Fibroblast of villous mesenchyme (primary cell): ENCODE measurements around the gene SNPH. TPM values are rescaled to one million over a fixed set of nuclear protein-coding genes. Genes with fewer than 3 reads are reported as not detected.

ENCODE experiments used
- DNase-seq: peaks from one replicate; pipeline ENCODE4 v3.0.0-alpha.2; 2010; ENCODE audit warnings: low read depth
- H3K4me3 ChIP-seq: 2 replicates; pipeline ENCODE4 v1.5.1; 2011; ENCODE audit warnings: low read depth, mild to moderate bottlenecking, low read length
- total RNA-seq: library from RNA; depleted of rRNA; stranded (reverse); fragments of >200 nt; gene quantifications from 2 replicates; pipeline ENCODE4 v1.2.3, GENCODE V29; 2012
- TF ChIP-seq, protein P1 (sequence below): IDR thresholded peaks from 2 replicates; pipeline ENCODE4 v1.5.1; 2012; ENCODE audit warnings: low read depth, mild to moderate bottlenecking, low read length; ENCODE audit not compliant: insufficient read depth

The SNPH gene
- total RNA-seq, 1 donor: 10.8 TPM

DNA sequence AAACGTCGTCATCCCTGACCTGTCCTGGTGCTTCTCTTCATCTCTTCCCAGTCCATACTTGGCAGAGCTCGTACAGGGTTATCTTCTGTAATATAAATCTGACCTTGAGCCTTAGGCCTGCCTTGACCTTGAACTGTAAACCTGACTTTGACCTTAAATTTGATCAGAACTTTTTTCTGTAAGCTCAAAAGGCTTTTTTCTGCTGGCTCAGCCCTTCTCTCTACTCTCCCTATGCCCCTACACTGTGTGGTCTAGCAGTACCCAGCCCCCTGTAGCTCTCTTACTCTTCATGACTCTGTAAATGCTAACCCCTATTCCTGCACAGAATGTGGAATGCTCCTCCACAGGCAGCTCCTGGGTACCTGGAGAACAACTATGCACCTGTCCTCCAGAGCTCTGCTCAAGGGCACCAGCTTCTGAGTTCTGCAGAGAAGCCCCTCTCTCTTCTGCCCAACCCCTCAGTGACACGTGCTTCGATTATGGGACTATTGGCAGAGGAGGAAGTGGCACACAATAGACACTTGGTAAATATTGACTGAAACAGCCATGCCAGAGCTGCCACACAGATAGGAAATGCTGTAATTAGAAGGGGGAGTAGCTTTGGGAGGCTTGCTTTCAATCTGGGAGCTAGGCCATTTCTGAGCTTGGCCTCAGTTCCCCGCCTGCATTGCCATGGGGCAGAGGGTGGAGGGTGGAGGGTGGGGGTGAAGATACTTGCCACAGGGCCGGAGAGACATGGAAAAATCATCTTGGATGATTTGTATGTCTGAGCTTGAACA, 15.4 kb downstream of the SNPH start:
- no peak overlapping the region for H3K4me3 ChIP-seq
- DNase-seq: no peak
- TF ChIP-seq, protein P1, sequence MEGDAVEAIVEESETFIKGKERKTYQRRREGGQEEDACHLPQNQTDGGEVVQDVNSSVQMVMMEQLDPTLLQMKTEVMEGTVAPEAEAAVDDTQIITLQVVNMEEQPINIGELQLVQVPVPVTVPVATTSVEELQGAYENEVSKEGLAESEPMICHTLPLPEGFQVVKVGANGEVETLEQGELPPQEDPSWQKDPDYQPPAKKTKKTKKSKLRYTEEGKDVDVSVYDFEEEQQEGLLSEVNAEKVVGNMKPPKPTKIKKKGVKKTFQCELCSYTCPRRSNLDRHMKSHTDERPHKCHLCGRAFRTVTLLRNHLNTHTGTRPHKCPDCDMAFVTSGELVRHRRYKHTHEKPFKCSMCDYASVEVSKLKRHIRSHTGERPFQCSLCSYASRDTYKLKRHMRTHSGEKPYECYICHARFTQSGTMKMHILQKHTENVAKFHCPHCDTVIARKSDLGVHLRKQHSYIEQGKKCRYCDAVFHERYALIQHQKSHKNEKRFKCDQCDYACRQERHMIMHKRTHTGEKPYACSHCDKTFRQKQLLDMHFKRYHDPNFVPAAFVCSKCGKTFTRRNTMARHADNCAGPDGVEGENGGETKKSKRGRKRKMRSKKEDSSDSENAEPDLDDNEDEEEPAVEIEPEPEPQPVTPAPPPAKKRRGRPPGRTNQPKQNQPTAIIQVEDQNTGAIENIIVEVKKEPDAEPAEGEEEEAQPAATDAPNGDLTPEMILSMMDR: no peak

DNA sequence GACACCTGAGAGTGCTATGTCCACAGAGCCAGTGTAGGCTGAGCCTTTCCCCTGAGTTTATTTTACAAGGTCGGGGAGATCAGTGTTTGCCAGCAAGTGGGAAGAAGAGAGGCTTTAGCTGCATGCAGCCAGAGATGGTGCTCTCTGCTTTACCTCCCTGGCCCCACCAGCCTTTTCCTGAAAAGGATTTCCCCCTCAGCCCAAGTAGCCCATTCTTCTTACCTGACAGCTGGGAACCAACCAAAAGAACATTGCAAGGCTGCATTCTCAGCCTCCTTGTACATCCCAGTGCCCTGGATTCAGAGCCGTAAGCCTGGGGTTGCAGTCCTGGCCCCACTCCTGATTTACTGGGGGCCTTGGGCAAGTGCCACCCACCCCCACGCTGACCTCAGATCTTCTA, 16.9 kb downstream of the SNPH start:
- no peak for DNase-seq

DNA sequence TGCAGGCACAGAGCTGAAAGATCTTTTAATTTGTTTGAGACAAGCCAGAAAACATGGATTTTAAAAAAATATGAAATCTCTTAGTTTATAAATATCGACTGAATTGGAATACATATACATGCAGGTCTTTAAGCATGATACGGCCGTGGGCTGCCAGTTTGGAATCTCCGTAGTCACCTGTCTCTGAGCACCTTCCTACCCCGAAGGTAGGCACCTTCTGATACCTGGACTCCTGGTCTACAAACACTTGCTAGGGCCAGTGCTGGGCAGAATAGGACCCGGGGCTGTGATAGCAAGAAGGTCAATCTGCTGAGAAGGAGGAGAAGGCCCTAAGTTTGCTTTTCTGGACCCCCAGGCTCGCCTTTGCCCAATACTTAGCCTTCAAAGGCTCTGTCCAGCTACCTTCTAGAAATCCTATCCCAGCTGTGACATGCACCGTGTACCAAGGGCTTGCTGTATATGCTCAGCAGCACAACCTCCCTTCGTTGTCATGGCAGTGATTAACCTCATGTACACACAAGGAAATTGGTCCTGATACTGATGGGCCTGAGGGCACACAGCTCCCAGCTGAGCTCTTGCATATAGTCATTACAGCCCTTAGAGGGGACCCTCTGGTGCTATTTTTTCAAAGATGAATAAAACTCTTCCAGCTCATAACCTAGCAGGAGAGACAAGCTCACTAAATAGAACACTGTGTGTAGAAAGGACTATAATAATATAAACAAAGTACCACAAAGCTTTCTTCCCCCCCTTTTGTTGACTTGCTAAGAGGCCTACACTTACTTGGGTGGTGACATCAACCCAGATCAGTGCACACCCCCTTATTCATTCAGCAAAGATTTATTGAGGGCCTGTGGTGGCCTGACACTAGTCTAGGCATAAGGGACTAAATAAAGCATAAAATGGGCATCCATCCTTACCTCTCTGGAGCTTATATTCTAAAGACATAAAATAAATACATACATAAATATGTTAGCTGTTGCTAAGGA, 17.7 kb downstream of the SNPH start:
- TF ChIP-seq, protein P1: no peak
- H3K4me3 ChIP-seq: no peak overlapping the region
- DNase-seq: no peak

More for the DNA sequence above, 16.9 kb downstream of the SNPH start:
- TF ChIP-seq, protein P1: no peak
- H3K4me3 ChIP-seq: no peak overlapping the region

DNA sequence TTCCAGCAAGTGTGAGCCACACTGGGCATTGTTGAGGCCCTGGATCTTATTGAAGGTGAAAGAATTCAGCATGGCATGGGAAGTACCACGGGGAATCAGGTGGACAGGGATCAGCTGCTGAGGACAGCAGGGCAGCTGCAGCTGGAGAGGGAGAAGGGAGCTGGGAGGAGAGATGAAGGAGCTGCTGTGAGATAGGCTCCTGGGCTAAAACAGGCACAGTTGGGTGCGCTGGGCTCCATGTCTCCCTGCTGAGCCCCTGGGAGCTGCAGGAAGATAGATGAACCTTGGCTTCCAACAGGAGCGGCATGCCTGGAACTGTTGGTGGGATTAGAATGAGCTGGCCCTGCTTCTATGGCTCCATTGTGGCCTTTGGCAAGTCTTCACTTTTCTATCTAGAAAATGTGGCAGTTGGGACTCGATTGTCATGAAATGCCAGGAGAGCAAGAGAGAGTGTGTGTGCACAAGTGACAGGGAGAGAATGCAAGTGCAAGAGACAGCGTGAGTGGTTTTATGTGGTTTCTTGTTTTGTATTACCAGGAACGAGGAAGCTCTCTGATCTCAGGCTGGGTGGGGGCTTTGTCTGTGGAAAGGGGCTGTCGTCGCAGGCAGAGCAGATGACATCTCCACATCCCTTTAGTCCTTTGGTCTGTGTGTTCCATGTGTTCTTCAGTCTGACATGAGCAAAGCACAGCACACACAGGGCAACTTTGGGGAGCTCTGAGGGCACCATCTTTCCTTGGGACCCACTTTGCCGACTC, 20.4 kb downstream of the SNPH start:
- TF ChIP-seq, protein P1: no peak
- DNase-seq: no peak
- H3K4me3 ChIP-seq: no peak overlapping the region

DNA sequence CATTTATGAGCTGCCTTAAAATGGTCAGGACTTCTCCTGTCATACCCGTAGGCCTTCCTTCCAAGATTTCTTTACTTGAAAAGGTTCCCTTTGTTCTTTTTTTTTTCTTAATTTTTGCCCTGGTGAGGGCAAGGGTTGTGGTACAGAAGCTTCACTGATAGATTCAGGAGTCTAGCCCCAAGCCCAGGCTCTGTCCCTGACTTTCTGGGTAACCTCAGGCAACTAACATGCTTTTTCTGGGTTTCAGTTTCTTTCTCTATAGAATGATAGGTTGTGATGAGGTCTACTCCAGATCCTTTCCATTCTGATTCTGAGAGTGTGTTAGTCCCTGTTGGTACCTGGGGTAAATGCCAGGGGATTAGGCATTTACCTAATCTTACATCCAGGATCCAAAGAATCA, 21.2 kb downstream of the SNPH start:
- TF ChIP-seq, protein P1: no peak
- DNase-seq: no peak
- H3K4me3 ChIP-seq: no peak overlapping the region

DNA sequence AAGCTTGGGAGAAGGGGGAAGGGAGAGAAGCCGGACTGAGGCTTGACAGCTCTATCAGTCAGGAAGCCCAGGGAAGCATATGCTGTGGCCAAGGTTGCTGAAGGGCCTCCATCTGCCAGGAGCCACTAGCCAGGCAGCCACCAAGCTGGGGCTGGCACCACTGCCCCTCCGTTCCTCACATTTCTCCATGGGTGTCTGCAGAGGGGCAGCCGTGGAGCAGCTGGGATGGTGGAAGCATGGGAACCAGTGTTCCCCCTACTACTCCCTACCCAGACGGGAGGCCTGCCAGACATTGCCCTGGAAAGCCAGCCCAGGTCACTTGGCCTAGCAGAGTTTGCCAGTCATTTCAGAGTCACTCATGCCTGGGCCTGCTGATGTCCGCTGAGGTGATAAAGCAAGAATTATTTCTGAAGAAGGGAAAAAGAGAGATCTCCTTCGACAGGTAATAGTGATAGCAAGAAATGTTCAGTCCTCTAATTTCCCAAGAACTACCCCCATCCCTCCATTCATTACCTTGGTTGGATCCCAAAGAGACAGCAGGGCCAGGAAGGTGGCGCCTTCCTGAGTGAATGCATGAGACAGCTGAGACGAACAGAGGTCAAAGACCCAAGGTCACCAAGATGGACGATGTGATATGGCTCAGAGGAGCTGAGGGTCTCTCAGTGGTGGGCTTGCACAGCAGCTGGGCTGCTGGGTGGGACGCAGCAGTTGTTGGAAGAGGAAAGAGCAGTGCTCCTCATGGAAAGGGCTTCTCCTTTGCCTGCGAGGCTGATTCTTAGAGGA, 21.9 kb downstream of the SNPH start:
- TF ChIP-seq, protein P1: no peak
- H3K4me3 ChIP-seq: no peak overlapping the region
- no peak for DNase-seq
